K562 (cell line): ENCODE results near the gene PCID2. TPM values are rescaled to one million over a fixed set of nuclear protein-coding genes. Genes with fewer than 3 reads are reported as not detected.

Experiments used
- CREB3L1 ChIP-seq: fragments of 450-650 bp; IDR thresholded peaks from 2 replicates; pipeline ENCODE4 v1.6.1; 2014; ENCODE audit warnings: low read depth, mild to moderate bottlenecking, moderate library complexity, borderline replicate concordance
- CTBP1 ChIP-seq: fragments of 450-650 bp; IDR thresholded peaks from 2 replicates; pipeline ENCODE4 v1.6.1; 2016; ENCODE audit warnings: borderline replicate concordance
- CXXC5 ChIP-seq: fragments of 250-450 bp; sonication (Bioruptor Pico); IDR thresholded peaks from 2 replicates; pipeline ENCODE4 v1.8.0; 2022; ENCODE audit warnings: inconsistent platforms, mild to moderate bottlenecking, moderate library complexity
- ELF1 ChIP-seq: fragments of 200-800 bp; sonication (Bioruptor generic); IDR thresholded peaks from 2 replicates; pipeline ENCODE4 v1.6.1; 2016; ENCODE audit warnings: missing genetic modification characterization, missing compliant biosample characterization
- EP400 ChIP-seq: fragments of 450-650 bp; IDR thresholded peaks from 2 replicates; pipeline ENCODE4 v1.6.1; 2017; ENCODE audit warnings: antibody characterized with exemption, mild to moderate bottlenecking, moderate library complexity
- FOXK2 ChIP-seq, 2 experiments: fragments of 450-650 bp; IDR thresholded peaks in 1 of 2; conservative IDR thresholded peaks in 1 of 2; 2 replicates each; pipeline ENCODE4 v1.6.1; 2016; ENCODE audit warnings: low read depth in 2 of 2, mild to moderate bottlenecking in 1 of 2
- HDAC1 ChIP-seq, 2 experiments: fragments of 450-650 bp; IDR thresholded peaks; 2 replicates each; pipeline ENCODE4 v1.6.1; 2016 to 2017; ENCODE audit warnings: inconsistent platforms in 1 of 2, mild to moderate bottlenecking in 1 of 2, moderate library complexity in 1 of 2
- HDAC8 ChIP-seq: fragments of 450-650 bp; IDR thresholded peaks from 2 replicates; pipeline ENCODE4 v1.6.1; 2016; ENCODE audit warnings: mild to moderate bottlenecking, missing genetic modification characterization, moderate library complexity, missing compliant biosample characterization
- JUN ChIP-seq, 2 experiments: sonication (generic) in 1 of 2; formaldehyde crosslinking in 1 of 2; IDR thresholded peaks; 2 replicates each; pipeline versions ENCODE4 v1.6.1 to v1.8.0; 2012 to 2022; ENCODE audit warnings: borderline replicate concordance in 2 of 2, mild to moderate bottlenecking in 2 of 2, improper control_type of control experiment in 1 of 2, low read depth in 1 of 2, low read length in 1 of 2, missing genetic modification reagents in 1 of 2
- MAX ChIP-seq: sonication (generic); formaldehyde crosslinking; IDR thresholded peaks from 2 replicates; pipeline ENCODE4 v1.9.0; 2022; ENCODE audit warnings: mild to moderate bottlenecking, missing genetic modification reagents
- MBD2 ChIP-seq: sonication (generic); IDR thresholded peaks from 2 replicates; pipeline ENCODE4 v1.6.1; 2016; ENCODE audit warnings: low read depth, borderline replicate concordance
- MXI1 ChIP-seq: IDR thresholded peaks from 2 replicates; pipeline ENCODE4 v1.6.1; 2011; ENCODE audit warnings: low read depth, mild to moderate bottlenecking, improper control_type of control experiment, low read length
- NRF1 ChIP-seq, 2 experiments: fragments of 450-650 bp; IDR thresholded peaks in 1 of 2; conservative IDR thresholded peaks in 1 of 2; 2 replicates each; pipeline ENCODE4 v1.6.1; 2014; ENCODE audit warnings: mild to moderate bottlenecking in 2 of 2
- RBBP5 ChIP-seq: fragments of 200-600 bp; sonication (generic); IDR thresholded peaks from 2 replicates; pipeline ENCODE4 v1.6.1; 2012; ENCODE audit warnings: borderline replicate concordance, mild to moderate bottlenecking, low read length, control low read depth, inconsistent platforms; ENCODE audit not compliant: insufficient read depth, poor library complexity, severe bottlenecking
- U2AF1 ChIP-seq: fragments of 200-400 bp; formaldehyde crosslinking; optimal IDR thresholded peaks from 2 replicates; pipeline ENCODE3; 2017; ENCODE audit warnings: mild to moderate bottlenecking, low read depth, low read length, moderate library complexity
- USF1 ChIP-seq: sonication (generic); formaldehyde crosslinking; IDR thresholded peaks from 2 replicates; pipeline ENCODE4 v1.9.0; 2022; ENCODE audit warnings: mild to moderate bottlenecking, missing genetic modification reagents
- USF2 ChIP-seq: sonication (generic); formaldehyde crosslinking; IDR thresholded peaks from 2 replicates; pipeline ENCODE4 v1.5.0; 2020; ENCODE audit warnings: missing genetic modification reagents
- ZBTB33 ChIP-seq: sonication (generic); formaldehyde crosslinking; IDR thresholded peaks from 2 replicates; pipeline ENCODE4 v1.8.1; 2023; ENCODE audit warnings: mild to moderate bottlenecking, missing genetic modification reagents
- ZNF239 ChIP-seq: fragments of 250-450 bp; sonication (Bioruptor Pico); IDR thresholded peaks from 2 replicates; pipeline ENCODE4 v1.4.0; 2020; ENCODE audit warnings: mild to moderate bottlenecking
- ZNF551 ChIP-seq: fragments of 250-450 bp; sonication (Bioruptor Pico); IDR thresholded peaks from 2 replicates; pipeline ENCODE4 v1.5.0; 2021; ENCODE audit warnings: mild to moderate bottlenecking, moderate library complexity
- polyA plus RNA-seq, 8 experiments: library from polyadenylated mRNA; depleted of rRNA in 4 of 8; stranded (reverse) in 5 of 8; unstranded in 3 of 8; fragments of >200 nt; fragmentation: Nextera tagmentation in 2 of 8; fragmentation: Illumina TruSeq in 1 of 8; extraction: Ambion mirVana in 2 of 8; extraction: Trizol in 1 of 8; gene quantifications; 2 replicates each; pipeline versions ENCODE4 v1.2.1 to v1.2.3, GENCODE V29; 2011 to 2014; ENCODE audit warnings: inconsistent platforms in 1 of 8, missing spikeins in 1 of 8
- total RNA-seq, 7 experiments: library from RNA; depleted of rRNA in 6 of 7; stranded (reverse); fragments of >200 nt in 6 of 7; fragmentation: Illumina TruSeq in 2 of 7; extraction: Trizol in 2 of 7; gene quantifications; 2 replicates each; pipeline versions ENCODE4 v1.2.1 to v1.2.3, GENCODE V29; 2011 to 2021; ENCODE audit warnings: low replicate concordance in 1 of 7

Gene PCID2
- total and polyA plus RNA-seq, 9 of the 15 experiments (the other 6 are each of a cell fraction or from before 2014, with no cell fraction given): 39.6 to 117 (median 59.6) TPM

- peak; percentile 59 for TF ChIP-seq CTBP1
- 0 out of 2 replicates have a peak, but pooled peaks have one; percentile 39 for TF ChIP-seq HDAC8 (tag)
- TF ChIP-seq ELF1 (tag): 0 out of 2 replicates have a peak, but pooled peaks have one; percentile 27
- peak in 1 of 2 experiments; percentile 48; a peak in 2 of 4 replicates for TF ChIP-seq HDAC1 (IDR thresholded peaks at IDR 0.05)
- no peak for TF ChIP-seq ZNF239
- TF ChIP-seq ZBTB33: 0 out of 2 replicates have a peak, but pooled peaks have one; percentile 29
- TF ChIP-seq MAX (CRISPR knock-in tag): peak; percentile 87
- TF ChIP-seq ZNF551: no peak
- 0 out of 2 replicates have a peak, but pooled peaks have one; percentile 3 for TF ChIP-seq MXI1
- TF ChIP-seq USF2 (CRISPR knock-in tag): peak; percentile 57
- TF ChIP-seq USF1: peak; percentile 48; the same call in 1 of the 2 replicates
- peak; percentile 20; the same call in 1 of the 2 replicates for TF ChIP-seq JUN (IDR thresholded peaks at IDR 0.05; ENCODE audit: borderline replicate concordance, low read depth, low read length)
- no peak for TF ChIP-seq JUN (CRISPR knock-in tag; IDR thresholded peaks at IDR 0.05; ENCODE audit: borderline replicate concordance)
- TF ChIP-seq U2AF1: peak; percentile 26
- peak; percentile 59; the same call in 1 of the 2 replicates for TF ChIP-seq CREB3L1
- TF ChIP-seq NRF1 (conservative IDR thresholded peaks at IDR 0.05 in 1 of 2, IDR thresholded peaks at IDR 0.05 in 1 of 2): peak in 1 of 2 experiments; percentile 14; a peak in 1 of 4 replicates
- TF ChIP-seq RBBP5: peak; percentile 87
- 0 out of 4 replicates have a peak, but pooled peaks of 1 of the 2 experiments have one; percentile 21 for TF ChIP-seq FOXK2 (conservative IDR thresholded peaks at IDR 0.05 in 1 of 2, IDR thresholded peaks at IDR 0.05 in 1 of 2; ENCODE audit: low read depth in 2 of 2)
- peak; percentile 66 for TF ChIP-seq CXXC5 (CRISPR knock-in tag)
- TF ChIP-seq MBD2: no peak
- TF ChIP-seq EP400: peak; percentile 19; the same call in 1 of the 2 replicates
Observed at GRCh38 chr13:113209759-113210421, 1.4 kb upstream of the PCID2 start (continued).
